KBM-7 (cell line): ENCODE results near the gene KHK.
A peak's percentile ranks its signal among the peaks of the same experiment; 100 is the strongest.
"Not testable (repeated sequence)": the region's sequence is repeated elsewhere in the genome, so short reads cannot be mapped to it uniquely, and the experiment has no call there.

Experiments
- DNase-seq: peaks from one replicate; pipeline ENCODE4 v3.0.0-alpha.2; 2015
- in situ Hi-C: fragments of 300-500 bp; cut with MboI; formaldehyde crosslinking; loops from 2 replicates; pipeline ENCODE4 v1.14.3; 2020; ENCODE audit warnings: low sequenced_read_pairs, low pct_unique_long_range_greater_than_20kb, mixed read lengths

Gene KHK

GRCh38 chr2:27093430-27094352, 7.1 kb downstream of the KHK start:
- DNase-seq = no peak
- in situ Hi-C loops = no loop called here

GRCh38 chr2:27094353-27094984, 7.9 kb downstream of the KHK start:
- in situ Hi-C loops = no loop called here
- DNase-seq = no peak

DNA sequence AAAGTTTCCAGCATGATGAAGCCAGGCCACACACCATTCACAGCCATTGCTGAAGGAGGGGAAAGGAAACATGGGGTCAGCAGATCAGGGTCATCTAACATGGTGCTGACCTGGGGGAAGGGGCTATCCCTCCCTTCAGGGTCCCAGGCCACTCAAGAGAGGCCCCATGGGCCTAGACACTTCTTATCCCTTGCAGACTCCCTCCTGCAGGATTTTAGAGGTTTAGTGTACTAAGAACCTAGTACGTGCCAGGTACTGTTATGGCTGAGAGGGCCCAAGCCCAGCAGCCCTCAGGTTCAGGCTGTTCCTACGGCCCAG, 8.8 kb downstream of the KHK start:
- no peak for DNase-seq
- in situ Hi-C loops = no loop called here

DNA sequence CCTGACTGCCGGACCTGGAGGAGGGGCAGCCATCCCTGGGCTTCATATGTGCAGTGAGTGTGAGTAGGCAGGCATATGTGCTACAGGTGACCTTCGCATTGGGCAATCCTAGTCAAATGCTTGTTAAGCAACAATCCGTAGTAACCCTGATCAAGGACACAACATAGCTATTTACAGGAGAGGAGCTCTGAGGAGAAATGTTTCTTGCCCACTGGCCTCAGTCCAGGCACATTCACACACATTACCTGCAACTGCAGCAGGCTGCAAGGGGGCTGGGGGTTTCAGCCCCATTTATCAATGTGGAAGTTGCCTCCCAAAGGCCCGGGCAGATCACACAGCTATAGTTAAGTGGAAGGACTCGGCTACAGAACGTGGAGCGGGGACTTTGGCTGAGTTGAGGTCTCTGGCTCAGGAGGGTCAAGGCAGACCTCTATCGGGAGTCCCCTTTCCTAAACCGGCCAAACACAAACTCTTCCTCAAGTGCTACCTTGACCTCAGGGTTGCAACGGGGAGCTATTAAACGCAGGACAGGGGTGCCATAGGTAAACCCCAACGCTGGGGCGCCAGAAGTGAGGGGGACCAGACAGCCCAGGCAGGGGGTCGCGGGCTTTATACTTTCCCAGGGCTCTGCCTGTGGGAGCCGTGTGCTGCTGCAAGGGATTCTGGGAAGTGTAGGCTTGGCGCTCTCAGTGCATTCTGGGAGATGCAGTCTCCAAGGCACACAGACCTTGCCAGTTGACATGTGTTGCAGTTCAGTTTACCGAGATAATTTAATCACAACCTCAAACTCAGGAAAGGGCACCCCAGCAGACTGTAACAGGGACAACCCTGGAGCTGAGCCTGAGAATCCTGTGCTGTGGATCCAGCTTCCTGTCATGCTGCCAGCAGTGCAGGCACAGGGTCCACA, 9.4 kb downstream of the KHK start:
- in situ Hi-C loops = no loop called here
- DNase-seq = peak; percentile 50

DNA sequence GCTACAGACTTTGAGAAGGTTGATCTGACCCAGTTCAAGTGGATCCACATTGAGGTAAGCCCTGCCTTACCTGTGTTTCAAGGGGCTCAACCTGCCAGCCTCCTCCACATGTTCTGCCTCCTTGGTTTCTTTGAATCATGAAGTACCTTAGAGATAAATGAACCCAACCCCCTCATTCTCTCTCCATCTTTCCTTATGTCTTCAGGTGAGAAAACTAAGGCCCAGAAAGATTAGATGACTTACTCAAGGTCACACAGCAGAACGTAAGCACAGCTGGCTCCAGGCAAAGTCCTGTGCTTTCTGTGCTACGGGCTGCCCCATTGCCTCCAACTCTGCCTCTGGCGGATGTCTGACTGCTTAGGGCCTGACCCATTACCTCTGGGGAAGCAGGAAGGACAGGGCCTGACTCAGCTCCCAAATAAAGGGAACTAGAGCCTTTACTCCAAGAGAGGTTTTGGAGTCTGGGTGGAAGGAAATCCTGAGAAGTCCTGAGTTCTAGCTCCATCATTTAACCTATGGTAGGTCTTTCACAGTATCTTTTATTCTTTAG, 10.3 kb downstream of the KHK start:
- no peak for DNase-seq
- in situ Hi-C loops = no loop called here

DNA sequence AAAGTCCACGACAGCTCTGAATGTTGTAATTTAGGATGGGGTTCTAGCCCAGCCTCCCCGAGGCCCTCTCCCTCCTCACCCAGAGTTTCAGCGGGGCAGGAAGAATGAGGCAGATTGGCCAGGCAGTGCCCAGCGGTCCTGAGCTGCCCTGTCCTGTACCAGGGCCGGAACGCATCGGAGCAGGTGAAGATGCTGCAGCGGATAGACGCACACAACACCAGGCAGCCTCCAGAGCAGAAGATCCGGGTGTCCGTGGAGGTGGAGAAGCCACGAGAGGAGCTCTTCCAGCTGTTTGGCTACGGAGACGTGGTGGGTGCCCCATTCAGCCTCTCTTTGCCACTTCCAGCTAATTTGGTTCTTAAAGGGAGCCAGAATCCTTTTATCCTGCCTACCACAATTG, 10.8 kb downstream of the KHK start:
- in situ Hi-C loops = no loop called here
- no peak for DNase-seq

- in situ Hi-C loops = no loop called here
- DNase-seq = no peak
Measured at GRCh38 chr2:27099334-27099955, 12.9 kb downstream of the KHK start.

DNA sequence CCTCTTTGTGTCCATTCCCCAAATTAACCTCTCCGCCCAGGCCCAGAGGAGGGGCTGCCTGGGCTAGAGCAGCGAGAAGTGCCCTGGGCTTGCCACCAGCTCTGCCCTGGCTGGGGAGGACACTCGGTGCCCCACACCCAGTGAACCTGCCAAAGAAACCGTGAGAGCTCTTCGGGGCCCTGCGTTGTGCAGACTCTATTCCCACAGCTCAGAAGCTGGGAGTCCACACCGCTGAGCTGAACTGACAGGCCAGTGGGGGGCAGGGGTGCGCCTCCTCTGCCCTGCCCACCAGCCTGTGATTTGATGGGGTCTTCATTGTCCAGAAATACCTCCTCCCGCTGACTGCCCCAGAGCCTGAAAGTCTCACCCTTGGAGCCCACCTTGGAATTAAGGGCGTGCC, 13.5 kb downstream of the KHK start:
- DNase-seq = no peak
- in situ Hi-C loops = no loop called here

DNA sequence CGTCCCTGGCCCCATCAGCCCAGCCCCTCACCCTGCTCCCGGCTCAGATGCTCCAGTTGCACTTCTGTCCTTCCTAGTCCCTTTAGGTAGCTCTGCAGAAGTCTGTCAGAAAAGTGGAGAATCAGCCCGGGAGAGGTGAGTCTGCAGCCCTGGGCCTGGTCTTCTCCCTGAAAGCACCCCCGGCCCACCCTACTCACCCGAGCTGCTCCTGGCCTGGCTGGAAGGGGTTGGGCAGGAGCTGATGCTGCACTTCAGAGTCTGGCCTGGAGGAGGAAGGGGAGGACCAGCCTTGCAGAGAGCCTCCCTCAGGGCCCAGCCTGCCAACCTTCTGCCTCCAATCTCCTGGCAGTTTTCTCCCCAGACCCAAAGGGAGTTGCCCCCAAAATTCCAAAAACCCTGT, 15.8 kb downstream of the KHK start:
- no peak for DNase-seq
- in situ Hi-C loops = no loop called here

- in situ Hi-C loops = no loop called here
- no peak for DNase-seq
Measured at GRCh38 chr2:27105981-27106380, 19.4 kb downstream of the KHK start.

DNA sequence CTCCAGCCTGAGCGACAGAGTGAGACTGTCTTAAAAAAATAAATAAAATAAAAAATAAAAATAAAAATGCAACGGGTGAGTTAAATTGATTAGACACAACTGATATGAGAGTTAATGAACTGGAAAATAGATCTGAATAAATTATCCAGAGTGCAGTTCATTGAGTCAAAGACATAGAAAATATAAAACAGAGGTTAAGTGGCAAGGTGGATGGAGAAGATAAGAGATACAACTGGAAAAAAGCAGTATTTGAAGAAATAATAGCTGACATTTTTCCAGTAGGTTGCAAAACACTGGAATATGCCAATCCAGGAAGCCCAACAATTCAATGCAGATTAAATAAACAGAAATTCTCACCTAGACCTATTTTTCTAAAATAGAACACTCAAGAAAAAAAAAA, 21.6 kb downstream of the KHK start:
- in situ Hi-C loops = no loop called here

GRCh38 chr2:27109083-27109482, 22.5 kb downstream of the KHK start:
- in situ Hi-C loops = no loop called here
- DNase-seq = no peak

More for the DNA sequence above, 21.6 kb downstream of the KHK start:
- no peak for DNase-seq

DNA sequence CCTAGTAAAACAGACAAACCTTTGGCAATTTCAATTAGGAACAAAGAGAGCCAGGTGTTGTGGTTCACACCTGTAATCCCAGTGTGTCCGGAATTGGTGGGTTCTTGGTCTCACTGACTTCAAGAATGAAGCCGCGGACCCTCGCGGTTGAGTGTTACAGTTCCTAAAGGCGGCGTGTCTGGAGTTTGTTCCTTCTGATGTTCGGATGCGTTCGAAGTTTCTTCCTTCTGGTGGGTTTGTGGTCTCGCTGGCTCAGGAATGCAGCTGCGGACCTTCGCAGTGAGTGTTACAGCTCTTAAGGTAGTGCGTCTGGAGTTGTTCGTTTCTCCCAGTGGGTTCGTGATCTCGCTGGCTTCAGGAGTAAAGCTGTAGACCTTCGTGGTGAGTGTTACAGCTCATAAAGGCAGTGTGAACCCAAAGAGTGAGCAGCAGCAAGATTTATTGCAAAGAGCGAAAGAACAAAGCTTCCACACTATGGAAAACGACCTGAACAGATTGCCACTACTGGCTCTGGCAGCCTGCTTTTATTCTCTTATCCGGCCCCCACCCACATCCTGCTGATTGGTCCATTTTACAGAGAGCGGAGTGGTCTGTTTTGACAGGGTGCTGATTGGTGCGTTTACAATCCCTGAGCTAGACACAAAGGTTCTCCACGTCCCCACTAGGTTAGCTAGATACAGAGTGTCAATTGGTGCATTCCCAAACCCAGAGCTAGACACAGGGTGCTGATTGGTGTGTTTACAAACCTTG, 24.2 kb downstream of the KHK start:
- in situ Hi-C loops, DNase-seq: not testable (repeated sequence)

DNA sequence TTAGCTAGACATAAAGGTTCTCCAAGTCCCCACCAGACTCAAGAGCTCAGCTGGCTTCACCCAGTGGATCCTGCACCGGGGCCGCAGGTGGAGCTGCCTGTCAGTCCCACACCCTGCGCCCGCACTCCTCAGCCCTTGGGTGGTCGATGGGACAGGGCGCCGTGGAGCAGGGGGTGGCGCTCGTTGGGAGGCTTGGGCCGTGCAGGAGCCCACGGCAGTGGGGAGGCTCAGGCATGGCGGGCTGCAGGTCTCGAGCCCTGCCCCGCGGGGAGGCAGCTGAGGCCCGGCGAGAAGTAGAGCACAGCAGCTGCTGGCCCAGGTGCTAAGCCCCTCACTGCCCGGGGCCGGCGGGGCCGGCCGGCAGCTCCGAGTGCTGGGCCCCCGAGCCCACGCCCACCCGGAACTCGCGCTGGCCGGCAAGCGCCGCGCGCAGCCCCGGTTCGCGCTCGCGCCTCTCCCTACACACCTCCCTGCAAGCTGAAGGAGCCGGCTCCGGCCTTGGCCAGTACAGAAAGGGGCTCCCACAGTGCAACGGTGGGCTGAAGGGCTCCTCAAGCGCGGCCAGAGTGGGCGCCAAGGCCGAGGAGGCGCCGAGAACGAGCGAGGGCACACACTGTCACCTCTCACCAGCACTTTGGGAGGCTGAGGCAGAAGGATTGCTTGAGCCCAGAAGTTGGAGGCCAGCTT, 25.0 kb downstream of the KHK start:
- in situ Hi-C loops, DNase-seq: not testable (repeated sequence)

- in situ Hi-C loops = no loop called here
- no peak for DNase-seq
Measured at GRCh38 chr2:27115519-27115918, 28.9 kb downstream of the KHK start.

GRCh38 chr2:27117995-27118524, 31.5 kb downstream of the KHK start:
- DNase-seq = no peak
- in situ Hi-C loops = no loop called here

DNA sequence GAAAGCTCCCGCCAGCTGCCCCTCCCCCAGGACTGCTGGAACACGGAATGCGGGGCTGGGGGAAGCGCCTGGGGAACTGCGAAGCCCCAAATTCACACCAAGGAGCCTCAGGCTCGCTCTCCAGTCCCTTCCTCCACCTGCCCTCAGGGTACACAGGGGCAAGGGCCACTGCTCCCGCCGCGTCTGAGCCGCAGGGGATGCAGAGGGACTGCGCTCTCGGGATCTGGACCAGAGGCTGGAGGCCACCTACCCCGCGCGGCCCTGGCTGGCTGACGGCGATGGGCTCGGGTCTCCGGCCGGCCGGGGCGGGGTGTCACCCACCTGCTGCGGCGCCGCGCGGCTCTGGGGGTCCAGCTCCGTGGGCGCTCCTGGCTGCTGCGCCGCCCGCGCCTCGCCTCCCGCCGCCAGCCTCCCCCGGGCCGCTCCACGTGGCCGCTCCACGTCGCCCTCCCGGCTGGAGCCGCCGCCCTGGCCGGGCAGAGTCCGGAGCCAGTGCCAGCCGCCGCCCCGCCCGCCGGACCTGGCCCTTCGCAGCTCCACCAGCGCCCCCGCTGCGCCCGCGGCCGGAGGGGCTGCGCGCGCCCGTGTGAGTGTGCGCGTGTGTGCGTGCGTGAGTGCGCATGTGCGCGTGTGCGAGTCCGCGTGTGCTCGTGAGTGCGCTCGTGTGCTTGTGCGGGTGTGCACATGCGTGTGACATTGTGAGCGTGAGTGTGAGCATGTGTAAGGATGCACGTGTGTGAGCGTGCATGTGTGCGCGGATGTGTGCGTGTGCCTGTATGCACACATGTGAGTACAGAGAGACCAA, 32.2 kb downstream of the KHK start, which contains the start of gene CGREF1:
CGREF1 (minus strand) TSS at position 604 of the 805 bp plus-strand sequence. CDS start 14,762 bp downstream, outside the sequence.
- DNase-seq = no peak
- in situ Hi-C loops = no loop called here
